Measurements from ENCODE around the gene GPATCH2. TPM values are rescaled to one million over a fixed set of nuclear protein-coding genes. Genes with fewer than 3 reads are reported as not detected.
"Not testable (repeated sequence)": the region's sequence is repeated elsewhere in the genome, so short reads cannot be mapped to it uniquely, and the experiment has no call there.

GPATCH2 gene
- total RNA-seq, 1 donor from 2014 or later, result 15.0 TPM

- DNase-seq (ENCODE audit: low read depth), result not testable (repeated sequence)
These were observed 46.5 kb downstream of the GPATCH2 start for GRCh38 chr1:217584286-217584811.

GRCh38 chr1:217577336-217577735 lies 53.6 kb downstream of the GPATCH2 start:
- no peak for DNase-seq (ENCODE audit: low read depth)

GRCh38 chr1:217574265-217574949 lies 56.5 kb downstream of the GPATCH2 start:
- DNase-seq (ENCODE audit: low read depth), result peak; percentile 18

GRCh38 chr1:217569021-217569420 lies 61.9 kb downstream of the GPATCH2 start:
- no peak for DNase-seq (ENCODE audit: low read depth)

GRCh38 chr1:217568200-217568599 lies 62.7 kb downstream of the GPATCH2 start:
- DNase-seq (ENCODE audit: low read depth), result no peak

- no peak for DNase-seq (ENCODE audit: low read depth)
These were observed 66.1 kb downstream of the GPATCH2 start for GRCh38 chr1:217564833-217565232.

- no peak for DNase-seq (ENCODE audit: low read depth)
These were observed 66.7 kb downstream of the GPATCH2 start for GRCh38 chr1:217564207-217564606.

- no peak for DNase-seq (ENCODE audit: low read depth)
These were observed 67.7 kb downstream of the GPATCH2 start for GRCh38 chr1:217563179-217563578.

- DNase-seq (ENCODE audit: low read depth), result peak; percentile 72
These were observed 68.5 kb downstream of the GPATCH2 start for GRCh38 chr1:217562229-217562878.

- no peak for DNase-seq (ENCODE audit: low read depth)
These were observed 69.4 kb downstream of the GPATCH2 start for GRCh38 chr1:217561446-217561845.

- DNase-seq (ENCODE audit: low read depth), result no peak
These were observed 76.0 kb downstream of the GPATCH2 start for GRCh38 chr1:217554849-217555248.

GRCh38 chr1:217553949-217554509 lies 76.9 kb downstream of the GPATCH2 start:
- no peak for DNase-seq (ENCODE audit: low read depth)

- no peak for DNase-seq (ENCODE audit: low read depth)
These were observed 78.4 kb downstream of the GPATCH2 start for GRCh38 chr1:217552339-217552951.

- DNase-seq (ENCODE audit: low read depth), result no peak
These were observed 88.1 kb downstream of the GPATCH2 start for GRCh38 chr1:217542837-217543236.

GRCh38 chr1:217542136-217542777 lies 88.6 kb downstream of the GPATCH2 start:
- DNase-seq (ENCODE audit: low read depth), result no peak

- no peak for DNase-seq (ENCODE audit: low read depth)
These were observed 90.6 kb downstream of the GPATCH2 start for GRCh38 chr1:217540321-217540720.

GRCh38 chr1:217539510-217539909 lies 91.4 kb downstream of the GPATCH2 start:
- DNase-seq (ENCODE audit: low read depth), result no peak

- DNase-seq (ENCODE audit: low read depth), result no peak
These were observed 95.1 kb downstream of the GPATCH2 start for GRCh38 chr1:217535601-217536377.

GRCh38 chr1:217534566-217534965 lies 96.3 kb downstream of the GPATCH2 start:
- no peak for DNase-seq (ENCODE audit: low read depth)

- no peak for DNase-seq (ENCODE audit: low read depth)
These were observed 102.6 kb downstream of the GPATCH2 start for GRCh38 chr1:217528271-217528670.

GRCh38 chr1:217527151-217527550 lies 103.7 kb downstream of the GPATCH2 start:
- DNase-seq (ENCODE audit: low read depth), result no peak
